ENCODE results near the gene LGSN.
"Not testable (repeated sequence)": the region's sequence is repeated elsewhere in the genome, so short reads cannot be mapped to it uniquely, and the experiment has no call there.

The LGSN gene

GRCh38 chr6:63230511-63230910 is 89.3 kb downstream of the LGSN start:
- DNase-seq (ENCODE audit: low read depth), result not testable (repeated sequence)

DNA sequence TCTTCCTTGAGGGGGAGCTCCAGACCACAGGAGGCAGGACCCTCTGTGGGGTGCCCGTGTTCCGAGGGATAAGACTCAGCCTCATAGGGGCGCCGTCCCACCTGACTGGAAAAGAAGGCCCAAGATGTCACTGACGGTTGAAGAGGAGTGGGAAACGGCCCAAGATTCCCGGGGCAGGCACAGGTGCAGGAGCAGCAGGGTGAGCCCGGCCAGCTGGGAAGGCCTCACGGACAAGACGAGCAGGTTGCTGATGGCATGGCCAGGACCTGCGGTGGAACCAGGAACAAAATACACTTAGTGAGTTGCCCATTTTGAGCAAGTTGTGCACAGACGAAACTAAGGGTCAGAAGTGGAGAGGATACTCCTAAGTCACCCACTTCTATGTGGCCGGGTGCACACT is 89.8 kb downstream of the LGSN start:
- not testable (repeated sequence) for DNase-seq (ENCODE audit: low read depth)

DNA sequence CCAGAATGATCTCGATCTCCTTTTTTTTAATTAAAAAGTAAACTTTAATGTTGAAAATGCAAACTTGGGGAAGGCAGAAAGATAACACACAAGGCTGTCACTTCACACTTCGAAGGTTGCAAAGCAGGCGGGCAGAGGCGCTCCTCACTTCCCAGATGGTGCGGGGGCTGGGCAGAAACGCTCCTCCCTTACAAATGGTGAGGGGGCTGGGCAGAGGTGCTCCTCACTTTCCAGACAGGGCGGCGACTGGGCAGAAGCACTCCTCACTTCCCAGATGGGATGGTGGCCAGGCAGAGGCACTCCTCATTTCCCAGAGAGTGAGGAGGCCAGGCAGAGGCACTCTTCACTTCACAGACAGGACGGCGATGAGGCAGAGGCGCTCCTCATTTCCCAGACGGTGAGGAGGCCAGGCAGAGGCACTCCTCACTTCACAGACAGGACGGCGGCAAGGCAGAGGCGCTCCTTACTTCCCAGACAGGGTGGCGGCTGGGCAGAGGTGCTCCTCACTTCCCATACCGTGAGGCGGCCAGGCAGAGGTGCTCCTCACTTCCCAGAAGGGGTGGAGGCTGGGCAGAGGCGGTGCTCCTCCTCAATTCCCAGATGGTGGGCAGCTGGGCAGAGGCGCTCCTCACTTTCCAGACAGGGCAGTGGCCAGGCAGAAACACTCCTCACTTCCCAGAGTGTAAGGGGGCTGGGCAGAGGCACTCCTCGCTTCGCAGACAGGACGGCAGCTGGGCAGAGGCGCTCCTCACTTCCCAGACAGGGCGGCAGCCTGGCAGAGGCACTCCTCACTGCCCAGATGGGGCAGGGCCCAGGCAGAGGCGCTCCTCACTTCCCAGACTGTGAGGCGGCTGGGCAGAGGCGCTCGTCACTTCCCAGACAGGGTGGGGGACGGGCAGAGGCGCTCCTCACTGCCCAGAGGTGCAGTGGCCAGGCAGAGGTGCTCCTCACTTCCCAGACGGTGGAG is 91.6 kb downstream of the LGSN start:
- DNase-seq (ENCODE audit: low read depth), result not testable (repeated sequence)

DNA sequence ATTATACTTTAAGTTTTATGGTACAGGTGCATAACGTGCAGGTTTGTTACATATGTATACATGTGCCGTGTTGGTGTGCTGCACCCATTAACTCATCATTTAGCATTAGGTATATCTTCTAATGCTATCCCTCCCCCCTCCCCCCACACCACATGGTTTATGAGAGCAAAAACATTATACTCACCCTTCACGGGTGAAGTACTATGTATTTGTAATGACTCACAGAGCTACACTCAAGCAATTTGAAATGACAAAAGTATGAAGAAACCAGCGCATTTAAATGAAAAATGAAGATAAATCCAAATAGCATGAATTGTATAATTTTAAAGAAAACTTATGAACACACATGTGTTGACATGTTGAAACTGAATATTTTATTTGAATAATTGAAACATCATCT is 93.8 kb downstream of the LGSN start:
- DNase-seq (ENCODE audit: low read depth), result not testable (repeated sequence)
